H9 (cell line): Measurements from ENCODE around the gene PTGDR2. TPM values are rescaled to one million over a fixed set of nuclear protein-coding genes. Genes with fewer than 3 reads are reported as not detected.

ENCODE experiments used
- DNase-seq: peaks from one replicate; pipeline ENCODE4 v3.0.0-alpha.2; 2017
- H2AFZ ChIP-seq: one replicate; pipeline ENCODE4 v1.6.1; 2013; ENCODE audit warnings: mild to moderate bottlenecking, low read length, control low read depth, moderate library complexity
- H2AK5ac ChIP-seq: 2 replicates; pipeline ENCODE4 v1.6.1; 2013; ENCODE audit warnings: low read length, control low read depth, mixed read lengths; ENCODE audit not compliant: insufficient read length
- H2BK120ac ChIP-seq: one replicate; pipeline ENCODE4 v1.6.1; 2013; ENCODE audit warnings: low read depth, mild to moderate bottlenecking, low read length, control low read depth, inconsistent platforms; ENCODE audit not compliant: poor library complexity, severe bottlenecking
- H2BK12ac ChIP-seq: 2 replicates; pipeline ENCODE4 v1.6.1; 2013; ENCODE audit warnings: low read length, control low read depth, mixed read lengths, low read depth; ENCODE audit not compliant: insufficient read length
- H2BK15ac ChIP-seq: 2 replicates; pipeline ENCODE4 v1.6.1; 2013; ENCODE audit warnings: low read depth, low read length, control low read depth
- H2BK20ac ChIP-seq: one replicate; pipeline ENCODE4 v1.6.1; 2013; ENCODE audit warnings: low read depth, mild to moderate bottlenecking, low read length, control low read depth, inconsistent platforms; ENCODE audit not compliant: poor library complexity, severe bottlenecking
- H2BK5ac ChIP-seq: 2 replicates; pipeline ENCODE4 v1.6.1; 2013; ENCODE audit warnings: low read length, control low read depth, mixed read lengths; ENCODE audit not compliant: insufficient read length
- H3K14ac ChIP-seq: 2 replicates; pipeline ENCODE4 v1.6.1; 2013; ENCODE audit warnings: low read length, control low read depth; ENCODE audit not compliant: insufficient read depth
- H3K18ac ChIP-seq: 2 replicates; pipeline ENCODE4 v1.6.1; 2013; ENCODE audit warnings: low read depth, mild to moderate bottlenecking, mixed read lengths, low read length, control low read depth; ENCODE audit not compliant: insufficient read length
- H3K23ac ChIP-seq: 2 replicates; pipeline ENCODE4 v1.6.1; 2013; ENCODE audit warnings: low read length, control low read depth, mixed read lengths, low read depth; ENCODE audit not compliant: insufficient read length
- H3K23me2 ChIP-seq: 2 replicates; pipeline ENCODE4 v1.6.1; 2013; ENCODE audit warnings: low read depth, mild to moderate bottlenecking, mixed read lengths, low read length, control low read depth; ENCODE audit not compliant: insufficient read length, poor library complexity, severe bottlenecking
- H3K27ac ChIP-seq: 2 replicates; pipeline ENCODE4 v1.5.1; 2013; ENCODE audit warnings: low read length, control low read depth, mixed read lengths, low read depth; ENCODE audit not compliant: insufficient read length
- H3K27me3 ChIP-seq: 2 replicates; pipeline ENCODE4 v1.6.1; 2013; ENCODE audit warnings: low read length, control low read depth, inconsistent platforms; ENCODE audit not compliant: insufficient read depth
- H3K4ac ChIP-seq: 2 replicates; pipeline ENCODE4 v1.6.1; 2013; ENCODE audit warnings: low read depth, mild to moderate bottlenecking, control low read depth, inconsistent platforms, low read length, moderate library complexity
- H3K4me1 ChIP-seq: 2 replicates; pipeline ENCODE4 v1.6.1; 2013; ENCODE audit warnings: low read length, control low read depth, inconsistent platforms; ENCODE audit not compliant: insufficient read depth
- H3K4me2 ChIP-seq: 2 replicates; pipeline ENCODE4 v1.6.1; 2013; ENCODE audit warnings: low read length, control low read depth, mixed read lengths; ENCODE audit not compliant: insufficient read length, insufficient read depth
- H3K56ac ChIP-seq: 2 replicates; pipeline ENCODE4 v1.6.1; 2013; ENCODE audit warnings: low read depth, mild to moderate bottlenecking, mixed read lengths, low read length, control low read depth; ENCODE audit not compliant: insufficient read length
- H3K79me1 ChIP-seq: 2 replicates; pipeline ENCODE4 v1.6.1; 2013; ENCODE audit warnings: low read depth, mild to moderate bottlenecking, moderate library complexity, low read length, control low read depth, inconsistent platforms; ENCODE audit not compliant: insufficient read depth, poor library complexity, severe bottlenecking
- H3K79me2 ChIP-seq: 2 replicates; pipeline ENCODE4 v1.6.1; 2013; ENCODE audit warnings: low read length, control low read depth, inconsistent platforms; ENCODE audit not compliant: insufficient read depth
- H3K9ac ChIP-seq: 2 replicates; pipeline ENCODE4 v1.6.1; 2013; ENCODE audit warnings: low read length, control low read depth, mixed read lengths; ENCODE audit not compliant: insufficient read length; ENCODE audit errors: extremely low read depth
- H3K9me3 ChIP-seq: one replicate; pipeline ENCODE4 v1.6.1; 2013; ENCODE audit warnings: low read depth, low read length, inconsistent platforms; ENCODE audit not compliant: control insufficient read depth
- H3T11ph ChIP-seq: one replicate; pipeline ENCODE4 v1.6.1; 2013; ENCODE audit warnings: mild to moderate bottlenecking, low read length, control low read depth, inconsistent platforms
- H4K20me1 ChIP-seq: one replicate; pipeline ENCODE4 v1.6.1; 2013; ENCODE audit not compliant: control insufficient read depth, insufficient read length, insufficient read depth
- H4K5ac ChIP-seq: 2 replicates; pipeline ENCODE4 v1.6.1; 2013; ENCODE audit warnings: low read depth, mild to moderate bottlenecking, mixed read lengths, low read length, control low read depth; ENCODE audit not compliant: insufficient read length
- H4K8ac ChIP-seq: replicated peaks from 2 replicates; pipeline ENCODE4 v1.6.1; 2013; ENCODE audit warnings: low read length, control low read depth, mixed read lengths, low read depth; ENCODE audit not compliant: insufficient read length
- H4K91ac ChIP-seq: 2 replicates; pipeline ENCODE4 v1.6.1; 2013; ENCODE audit warnings: low read depth, mild to moderate bottlenecking, moderate library complexity, mixed read lengths, low read length, control low read depth; ENCODE audit not compliant: insufficient read length
- H3K27ac Mint-ChIP-seq, 3 experiments: 2 replicates in 2 of 3; 3 replicates in 1 of 3; pipeline ENCODE4 v1.8.0; 2020 to 2021; ENCODE audit warnings: mixed read lengths in 3 of 3, mild to moderate bottlenecking in 1 of 3, moderate library complexity in 1 of 3
- H3K27me3 Mint-ChIP-seq: 2 replicates; pipeline ENCODE4 v1.8.0; 2021; ENCODE audit warnings: low read depth, mild to moderate bottlenecking, moderate library complexity, mixed read lengths
- H3K36me3 Mint-ChIP-seq, 3 experiments: 2 replicates in 2 of 3; 3 replicates in 1 of 3; pipeline ENCODE4 v1.8.0; 2020 to 2021; ENCODE audit warnings: low read depth in 3 of 3, mixed read lengths in 3 of 3; ENCODE audit not compliant: insufficient read depth in 1 of 3
- H3K4me1 Mint-ChIP-seq, 2 experiments: 2 replicates each; pipeline ENCODE4 v1.8.0; 2020; ENCODE audit warnings: mixed read lengths in 2 of 2
- H3K4me3 Mint-ChIP-seq, 2 experiments: 2 replicates in 1 of 2; 3 replicates in 1 of 2; pipeline ENCODE4 v1.8.0; 2020 to 2021; ENCODE audit warnings: mild to moderate bottlenecking in 2 of 2, mixed read lengths in 2 of 2, moderate library complexity in 1 of 2
- H3K9me3 Mint-ChIP-seq, 2 experiments: 2 replicates in 1 of 2; 3 replicates in 1 of 2; pipeline ENCODE4 v1.8.0; 2020; ENCODE audit warnings: mild to moderate bottlenecking in 2 of 2, mixed read lengths in 2 of 2, moderate library complexity in 1 of 2
- CTCF ChIP-seq: fragments of 200-600 bp; sonication (generic); conservative IDR thresholded peaks from 3 replicates; pipeline ENCODE4 v1.8.0; 2021; ENCODE audit warnings: antibody characterized with exemption, mild to moderate bottlenecking
- WGBS: extraction: QIAGEN DNeasy Blood & Tissue Kit; methylation state at CpG from one replicate; pipeline ENCODE4 v1.1.7; 2013; ENCODE audit warnings: missing lambda C conversion rate, low lambda C conversion rate, mixed read lengths; ENCODE audit not compliant: insufficient read length; ENCODE audit errors: extremely low coverage; 5-methylcytosine and 5-hydroxymethylcytosine counted together
- total RNA-seq: library from RNA; stranded (reverse); gene quantifications from 2 replicates; pipeline ENCODE4 v1.2.1, GENCODE V29; 2021

PTGDR2 gene
- total RNA-seq, 1 experiment from 2014 or later = not detected

GRCh38 chr11:60873533-60873932, 17.8 kb upstream of the PTGDR2 start:
- Histone ChIP-seq H2BK5ac (no peak overlapping the region), H3K23me2 (no peaks in the 10 kb centered on the region), H2BK12ac (no peak overlapping the region), H3K79me2 (no peaks in the 10 kb centered on the region), H3K4me2 (no peak overlapping the region), H4K8ac (no peak overlapping the region), H2BK20ac (no peak overlapping the region), H3K9me3 (no peaks in the 10 kb centered on the region), H3K9ac (no peak overlapping the region), H3K27me3 (no peaks in the 10 kb centered on the region), H3K14ac (no peak overlapping the region; the same call in 1 of the 2 replicates), H3K4me1 (peaks cover 2% of the 10 kb centered on the region; the same call in 1 of the 2 replicates), H2BK120ac (no peak overlapping the region), H3K27ac (no peak overlapping the region), H2AFZ (no peak overlapping the region), H2AK5ac (no peak overlapping the region), H2BK15ac (no peak overlapping the region), H3T11ph (no peak overlapping the region), H3K79me1 (no peaks in the 10 kb centered on the region), H4K20me1 (no peaks in the 10 kb centered on the region), H3K23ac (no peak overlapping the region), H4K5ac (no peak overlapping the region), H4K91ac (no peak overlapping the region), H3K4ac (no peak overlapping the region), H3K56ac (no peak overlapping the region), H3K18ac (no peak overlapping the region)
- Mint-ChIP-seq H3K9me3 (no peaks in the 10 kb centered on the region), H3K36me3 (no peaks in the 10 kb centered on the region), H3K27ac (no peak overlapping the region; a peak in 1 of 7 replicates), H3K4me1 (peaks cover 8 to 9% of the 10 kb centered on the region in 2 experiments), H3K4me3 (no peak overlapping the region), H3K27me3 (no peaks in the 10 kb centered on the region; the same call in 1 of the 2 replicates)
- DNase-seq = no peak
- no CpG with 5 or more reads among the region's 12 CpGs for WGBS
- no peak for TF ChIP-seq CTCF
